Fibroblast of upper back skin (primary cell): ENCODE data around the gene TOP1.

ENCODE experiments used
- DNase-seq: peaks from one replicate; pipeline ENCODE4 v3.0.0-alpha.2; 2013

TOP1 gene

DNA sequence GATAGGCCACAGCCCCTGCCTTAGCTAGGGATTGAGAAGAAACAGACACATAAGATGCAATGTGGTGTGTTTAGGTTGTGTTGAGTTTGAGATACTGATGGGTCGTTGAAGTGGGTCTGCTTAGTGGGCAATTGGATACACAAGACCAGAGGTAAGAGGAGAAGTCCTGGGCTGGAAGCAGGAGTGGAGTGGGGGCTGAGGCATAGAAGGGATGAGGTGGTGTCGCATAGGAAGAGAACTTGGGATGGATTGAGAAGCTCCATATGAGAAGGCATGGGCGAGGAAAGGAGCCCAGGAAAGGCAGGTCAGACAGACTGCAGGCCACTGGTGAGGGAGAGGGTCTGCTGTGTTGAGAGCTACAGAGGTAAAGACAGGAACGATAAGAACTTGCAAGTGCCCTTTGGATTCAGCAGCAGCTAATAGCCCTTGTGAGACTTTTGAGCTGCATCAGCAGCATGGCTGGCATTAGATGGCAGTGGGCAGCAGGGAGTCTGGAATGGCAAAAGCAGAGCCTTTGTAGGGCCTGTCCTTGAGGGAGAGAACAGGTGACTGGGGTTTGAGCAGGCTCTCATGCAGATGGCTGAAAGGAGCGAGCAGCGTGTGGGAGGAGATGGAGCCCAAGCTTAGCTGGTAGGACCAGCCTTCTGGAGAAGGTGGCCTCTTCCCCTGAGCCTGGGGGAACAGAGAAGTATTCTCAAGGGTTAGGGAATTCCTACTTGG, 141.9 kb downstream of the TOP1 start:
- DNase-seq: no peak

- DNase-seq: no peak
Measured at GRCh38 chr20:41171736-41172295, 143.2 kb downstream of the TOP1 start.

GRCh38 chr20:41172296-41173140, 143.9 kb downstream of the TOP1 start:
- DNase-seq: no peak

DNA sequence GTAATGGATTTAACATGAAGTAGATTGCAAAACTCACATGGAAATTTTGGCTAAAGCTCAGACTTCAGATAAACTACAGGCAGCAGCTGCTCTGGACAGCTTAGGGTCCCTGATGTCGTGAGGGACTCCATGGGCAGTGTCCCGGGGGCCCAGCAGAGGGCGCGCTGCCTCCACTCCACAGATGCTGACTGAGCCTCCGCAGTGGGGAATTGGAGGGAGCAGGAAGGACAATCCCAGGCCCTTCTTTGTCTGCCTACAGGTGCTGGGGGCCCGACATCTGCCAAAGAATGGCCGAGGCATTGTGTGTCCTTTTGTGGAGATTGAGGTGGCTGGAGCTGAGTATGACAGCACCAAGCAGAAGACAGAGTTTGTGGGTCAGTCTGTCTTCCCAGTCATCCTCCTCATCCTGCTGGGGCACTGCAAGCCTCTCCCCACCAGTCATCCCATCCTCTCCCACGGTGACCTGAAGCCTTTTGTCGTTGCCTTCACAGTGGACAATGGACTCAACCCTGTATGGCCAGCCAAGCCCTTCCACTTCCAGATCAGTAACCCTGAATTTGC, 144.6 kb downstream of the TOP1 start:
- peak; percentile 66 for DNase-seq

DNA sequence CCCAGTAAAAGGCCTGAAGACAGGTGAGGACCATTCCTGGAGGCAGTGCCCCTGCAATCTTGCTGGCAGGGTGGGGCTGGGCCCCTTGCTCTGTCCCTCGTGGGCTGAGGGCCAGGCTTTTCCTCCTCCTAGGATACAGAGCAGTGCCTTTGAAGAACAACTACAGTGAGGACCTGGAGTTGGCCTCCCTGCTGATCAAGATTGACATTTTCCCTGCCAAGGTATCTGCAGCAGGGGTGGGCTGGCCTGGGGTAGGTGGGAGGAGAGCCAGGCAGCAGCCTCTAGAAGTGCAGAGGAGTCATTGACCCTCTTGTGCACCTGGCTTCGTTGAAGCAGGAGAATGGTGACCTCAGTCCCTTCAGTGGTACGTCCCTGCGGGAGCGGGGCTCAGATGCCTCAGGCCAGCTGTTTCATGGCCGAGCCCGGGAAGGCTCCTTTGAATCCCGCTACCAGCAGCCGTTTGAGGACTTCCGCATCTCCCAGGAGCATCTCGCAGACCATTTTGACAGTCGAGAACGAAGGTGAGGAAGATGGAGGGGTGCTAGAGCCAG, 145.2 kb downstream of the TOP1 start:
- DNase-seq: no peak
